Endothelial cell of umbilical vein (primary cell): ENCODE results near the gene SPCS3. TPM values are rescaled to one million over a fixed set of nuclear protein-coding genes. Genes with fewer than 3 reads are reported as not detected.
A peak's percentile ranks its signal among the peaks of the same experiment; 100 is the strongest.
"Not testable (repeated sequence)": the region's sequence is repeated elsewhere in the genome, so short reads cannot be mapped to it uniquely, and the experiment has no call there.

Experiments
- BruUV-seq: library from RNA; stranded (reverse); fragments of 400-500 nt; replicated peaks from 2 replicates; lab custom pipeline; 2021; lab: Mats Ljungman, UMichigan
- CTCF ChIA-PET: fragments of 300-600, 350-600 bp; sonication (Branson Sonifier 250); formaldehyde crosslinking; loops from one replicate; lab custom pipeline; 2021; ENCODE audit warnings: antibody characterized with exemption, inconsistent platforms; lab: Charles Lee
- POLR2A ChIA-PET: fragments of 300-600, 350-600 bp; sonication (Branson Sonifier 250); formaldehyde crosslinking; loops from one replicate; lab custom pipeline; 2021; ENCODE audit warnings: antibody characterized with exemption, inconsistent platforms; lab: Charles Lee
- DNase-seq: peaks from one replicate; pipeline ENCODE4 v3.0.0-alpha.2; 2011; ENCODE audit warnings: low read depth, low spot score
- FAIRE-seq: peaks from 2 replicates; lab custom pipeline; 2011; peaks lifted over from hg19 to GRCh38; lab: Jason Lieb, UNC
- H2AFZ ChIP-seq: 2 replicates; pipeline ENCODE4 v1.6.0; 2012; ENCODE audit warnings: low read depth, low read length, control low read depth, inconsistent platforms
- H3K27ac ChIP-seq: 2 replicates; pipeline ENCODE4 v1.5.1; 2011; ENCODE audit warnings: low read depth, mild to moderate bottlenecking, control low read depth, low read length, moderate library complexity; ENCODE audit not compliant: insufficient read depth
- H3K27me3 ChIP-seq, 2 experiments: 2 replicates each; pipeline versions ENCODE4 v1.6.0 to v1.6.1; 2011; ENCODE audit warnings: low read length in 2 of 2, mixed read lengths in 1 of 2; ENCODE audit not compliant: control insufficient read depth in 2 of 2, insufficient read depth in 2 of 2
- H3K36me3 ChIP-seq, 2 experiments: 2 replicates in 1 of 2; 3 replicates in 1 of 2; pipeline ENCODE4 v1.5.1; 2011; ENCODE audit warnings: low read length in 2 of 2, mild to moderate bottlenecking in 1 of 2, moderate library complexity in 1 of 2; ENCODE audit not compliant: control insufficient read depth in 2 of 2, insufficient read depth in 2 of 2; ENCODE audit errors: extremely low read depth in 1 of 2
- H3K4me1 ChIP-seq: 3 replicates; pipeline ENCODE4 v1.5.1; 2011; ENCODE audit warnings: mild to moderate bottlenecking, low read length; ENCODE audit not compliant: control insufficient read depth, insufficient read depth; ENCODE audit errors: extremely low read depth
- H3K4me2 ChIP-seq: 2 replicates; pipeline ENCODE4 v1.6.1; 2011; ENCODE audit warnings: low read length, control low read depth, mixed read lengths; ENCODE audit not compliant: insufficient read depth
- H3K4me3 ChIP-seq, 3 experiments: fragments of 200-600 bp in 1 of 3; sonication (generic), shearing (Covaris generic) in 1 of 3; replicated peaks in 1 of 3; 2 replicates each; pipeline ENCODE4 v1.5.1; 2011 to 2016; ENCODE audit warnings: control low read depth in 3 of 3, low read length in 3 of 3, mild to moderate bottlenecking in 2 of 3, inconsistent platforms in 1 of 3, low read depth in 1 of 3, moderate library complexity in 1 of 3; ENCODE audit not compliant: insufficient read depth in 1 of 3
- H3K79me2 ChIP-seq: 2 replicates; pipeline ENCODE4 v1.6.0; 2012; ENCODE audit warnings: low read length, inconsistent platforms; ENCODE audit not compliant: control insufficient read depth, insufficient read depth
- H3K9ac ChIP-seq: replicated peaks from 2 replicates; pipeline ENCODE3; 2011; ENCODE audit warnings: low read length, control low read depth; ENCODE audit not compliant: insufficient read depth; ENCODE audit errors: extremely low read depth
- H3K9me1 ChIP-seq: replicated peaks from 3 replicates; pipeline ENCODE4 v1.6.0; 2011; ENCODE audit warnings: mild to moderate bottlenecking, low read length; ENCODE audit not compliant: control insufficient read depth, insufficient read depth; ENCODE audit errors: extremely low read depth
- H3K9me3 ChIP-seq: replicated peaks from 2 replicates; pipeline ENCODE4 v1.5.1; 2012; ENCODE audit warnings: low read length, inconsistent platforms; ENCODE audit not compliant: control insufficient read depth, insufficient read depth
- H4K20me1 ChIP-seq: replicated peaks from 2 replicates; pipeline ENCODE3; 2011; ENCODE audit warnings: mild to moderate bottlenecking, low read length; ENCODE audit not compliant: control insufficient read depth, insufficient read depth; ENCODE audit errors: extremely low read depth
- GATA2 ChIP-seq: IDR thresholded peaks from 2 replicates; pipeline ENCODE4 v1.7.0; 2011; ENCODE audit warnings: low read depth, mild to moderate bottlenecking, moderate library complexity, mixed read lengths, low read length; ENCODE audit not compliant: insufficient read length, insufficient read depth
- JUN ChIP-seq: IDR thresholded peaks from 2 replicates; pipeline ENCODE4 v1.6.1; 2011; ENCODE audit warnings: borderline replicate concordance, low read depth; ENCODE audit not compliant: insufficient read length, insufficient read depth
- dilution Hi-C: fragments of 300-500 bp; cut with MboI; formaldehyde crosslinking; loops from one replicate; pipeline ENCODE4 v1.15.0; 2019; ENCODE audit warnings: low sequenced_read_pairs; ENCODE audit not compliant: extremely low pct_ligation_motif_present
- intact Hi-C: fragments of 100-400 bp; cut with micrococcal nuclease; formaldehyde crosslinking; loops from one replicate; pipeline ENCODE4 v1.10.0; 2022
- polyA plus RNA-seq, 4 experiments: library from polyadenylated mRNA; depleted of rRNA in 3 of 4; stranded (reverse) in 3 of 4; unstranded in 1 of 4; fragments of >200 nt; gene quantifications; 2 replicates each; pipeline versions ENCODE4 v1.2.1 to v1.2.3, GENCODE V29; 2011 to 2012; ENCODE audit warnings: missing spikeins in 1 of 4
- total RNA-seq: library from RNA; stranded (reverse); gene quantifications from 2 replicates; pipeline ENCODE4 v1.2.3, GENCODE V29; 2021

Gene SPCS3
- total and polyA plus RNA-seq, 2 donors (not counting 3 experiments of a cell fraction or from before 2014, with no cell fraction given): 36.4 to 183 TPM

DNA sequence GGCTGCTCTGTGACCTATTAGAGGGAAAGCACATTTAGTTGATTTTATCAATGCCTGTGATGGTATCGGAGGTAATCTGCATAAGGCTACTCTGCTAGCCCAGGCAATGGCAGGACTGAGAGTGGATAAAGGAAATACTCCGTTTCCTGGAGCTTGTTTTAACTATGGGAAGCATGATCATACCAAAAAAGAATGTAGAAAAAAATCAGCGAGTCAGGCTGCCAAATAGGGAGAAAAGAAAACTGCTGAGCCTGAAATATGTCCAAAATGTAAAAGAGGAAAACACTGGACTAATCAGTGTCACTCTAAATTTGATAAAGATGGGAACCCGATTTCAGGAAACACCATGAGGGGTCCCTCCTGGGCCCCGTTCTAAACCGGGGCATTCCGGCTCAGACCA lies 25.6 kb downstream of the SPCS3 start:
- H2AFZ ChIP-seq, H3K9me3 ChIP-seq, H4K20me1 ChIP-seq, H3K9me1 ChIP-seq, dilution Hi-C loops, FAIRE-seq, intact Hi-C loops, H3K79me2 ChIP-seq, H3K36me3 ChIP-seq, POLR2A ChIA-PET, H3K27me3 ChIP-seq, H3K4me1 ChIP-seq, BruUV-seq, H3K27ac ChIP-seq: not testable (repeated sequence)
- H3K4me2 ChIP-seq: peak overlapping the region; percentile 42
- peak overlapping the region; percentile 23 for H3K9ac ChIP-seq
- DNase-seq: peak; percentile 56
- TF ChIP-seq GATA2 (peak; percentile 55), JUN (peak; percentile 9)
- H3K4me3 ChIP-seq: peak overlapping the region in 1 of 3 experiments; percentile 3
- CTCF ChIA-PET: interaction anchor here (0.7 to 1.0 kb wide), 2 partner anchors 15 to 702 kb away, joined by 3 read pairs; no protein-coding TSS in a partner anchor

GRCh38 chr4:176346836-176347235 lies 27.1 kb downstream of the SPCS3 start:
- FAIRE-seq, H3K9ac ChIP-seq, H3K9me1 ChIP-seq, H2AFZ ChIP-seq, H3K27me3 ChIP-seq, H3K79me2 ChIP-seq, POLR2A ChIA-PET, dilution Hi-C loops, BruUV-seq, H3K27ac ChIP-seq, H4K20me1 ChIP-seq, H3K9me3 ChIP-seq, H3K4me1 ChIP-seq, H3K4me3 ChIP-seq, intact Hi-C loops, H3K36me3 ChIP-seq, H3K4me2 ChIP-seq, DNase-seq: not testable (repeated sequence)
- CTCF ChIA-PET: interaction anchor here (1.6 kb wide), 1 partner anchor 312 kb away, joined by 3 read pairs; no protein-coding TSS in a partner anchor
